Inferior parietal cortex (tissue), 1 donor: Measurements from ENCODE around the gene EFEMP2.

Experiments
- DNase-seq: peaks from one replicate; pipeline ENCODE4 v3.0.0-alpha.2; 2016; ENCODE audit errors: extremely low spot score

EFEMP2 gene

DNA sequence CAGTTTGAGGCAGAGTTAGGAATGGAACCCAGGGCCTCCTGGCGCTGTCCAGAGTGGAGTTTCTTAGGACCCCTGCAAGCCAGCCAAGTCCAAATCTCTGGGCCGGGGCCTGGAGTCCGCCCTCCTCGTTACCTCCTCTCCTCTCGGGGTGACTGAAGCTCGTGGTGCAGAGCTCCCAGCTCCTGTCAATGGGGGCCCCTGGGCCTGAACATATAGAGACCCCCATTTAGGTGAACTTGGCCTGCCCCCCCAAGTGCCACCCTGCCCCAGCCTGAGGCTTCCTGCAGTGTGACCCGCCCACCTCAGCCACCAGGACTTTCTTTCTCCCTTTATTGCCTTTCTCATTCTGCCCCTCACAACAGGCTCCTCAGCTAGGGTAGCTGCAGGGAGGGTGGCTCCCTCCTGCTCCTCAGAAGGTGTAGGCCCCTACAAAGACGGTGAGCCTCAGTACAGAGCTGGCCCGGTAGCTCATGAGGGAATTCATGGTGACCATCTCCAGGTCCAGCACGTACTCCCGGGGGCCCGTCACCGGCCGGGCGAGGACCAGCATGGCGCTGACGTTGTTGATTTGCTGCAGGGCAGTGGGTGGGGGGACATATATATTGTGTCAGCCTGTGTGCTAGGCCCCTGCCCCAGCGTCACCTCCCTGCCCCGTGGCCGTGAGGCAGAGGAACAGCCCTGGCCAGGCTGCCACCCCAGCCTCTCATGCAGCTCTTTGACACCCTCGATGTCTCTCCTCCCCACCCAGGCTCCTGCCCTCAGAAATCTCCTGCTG lies 5.9 kb downstream of the EFEMP2 start:
- DNase-seq: no peak

DNA sequence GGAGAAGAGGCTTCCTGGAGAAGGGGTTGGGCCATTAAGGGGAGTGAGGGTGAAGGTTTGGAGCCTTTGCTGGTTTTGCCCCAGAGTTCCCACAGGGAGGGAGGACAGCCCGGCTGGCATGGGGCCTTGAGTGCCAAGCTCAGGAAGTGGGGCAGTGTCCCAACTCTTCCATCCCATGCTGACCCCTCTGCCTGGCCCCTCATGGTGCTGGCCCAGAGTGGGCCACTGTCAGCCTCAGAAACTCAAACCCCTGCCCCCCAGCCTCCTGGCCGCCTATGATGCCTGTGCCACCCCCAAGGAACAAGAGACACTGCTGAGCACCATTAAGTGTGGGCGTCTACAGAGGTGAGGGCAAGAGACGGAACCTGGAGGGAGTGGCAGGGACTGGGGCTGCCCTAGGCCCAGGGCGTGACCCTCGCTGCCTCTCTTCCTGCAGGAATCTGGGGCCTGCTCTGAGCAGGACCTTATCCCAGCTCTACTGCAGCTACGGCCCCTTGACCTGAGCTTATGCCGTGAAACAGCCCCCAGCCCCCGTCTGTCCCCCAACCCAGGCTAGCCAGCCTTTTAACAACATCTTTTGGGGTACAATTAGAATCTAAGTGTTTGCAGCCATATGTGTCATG lies 6.9 kb downstream of the EFEMP2 start:
- no peak for DNase-seq

DNA sequence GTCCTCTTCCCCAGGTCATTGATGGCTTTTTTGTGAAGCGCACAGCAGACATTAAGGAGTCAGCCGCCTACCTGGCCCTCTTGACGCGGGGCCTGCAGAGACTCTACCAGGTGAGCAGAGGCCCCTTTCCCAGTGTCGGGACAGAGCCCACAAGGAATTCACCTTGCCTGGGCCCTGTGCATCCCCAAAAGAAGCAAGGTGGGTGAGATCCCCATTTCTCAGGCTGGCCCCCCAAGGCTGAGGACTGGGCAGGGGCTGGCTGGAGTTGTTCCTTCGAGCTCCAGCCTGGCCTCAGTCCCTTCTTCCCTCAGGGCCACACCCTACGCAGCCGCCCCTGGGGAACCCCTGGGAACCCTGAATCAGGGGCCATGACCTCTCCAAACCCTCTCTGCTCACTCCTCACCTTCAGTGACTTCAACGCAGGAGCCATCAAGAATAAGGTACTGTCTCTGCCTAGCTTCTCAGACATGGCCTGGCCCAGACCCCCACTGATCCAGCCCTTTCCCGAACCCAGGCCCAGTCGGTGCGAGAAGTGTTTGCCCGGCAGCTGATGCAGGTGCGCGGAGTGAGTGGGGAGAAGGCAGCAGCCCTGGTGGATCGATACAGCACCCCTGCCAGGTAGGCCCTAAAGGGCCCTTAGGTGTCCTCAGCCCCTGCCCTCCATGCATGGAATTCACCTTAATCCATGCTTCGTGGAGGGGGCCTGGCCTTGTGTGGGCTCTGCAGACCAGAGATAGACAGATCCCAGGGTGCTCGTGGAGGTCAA lies 7.7 kb downstream of the EFEMP2 start:
- no peak for DNase-seq

GRCh38 chr11:65863889-65864705 lies 8.5 kb downstream of the EFEMP2 start:
- DNase-seq: no peak

GRCh38 chr11:65862941-65863888 lies 9.4 kb downstream of the EFEMP2 start:
- no peak for DNase-seq

GRCh38 chr11:65862191-65862735 lies 10.3 kb downstream of the EFEMP2 start:
- no peak for DNase-seq

- no peak for DNase-seq
Measured at GRCh38 chr11:65861533-65862183, 10.9 kb downstream of the EFEMP2 start.

DNA sequence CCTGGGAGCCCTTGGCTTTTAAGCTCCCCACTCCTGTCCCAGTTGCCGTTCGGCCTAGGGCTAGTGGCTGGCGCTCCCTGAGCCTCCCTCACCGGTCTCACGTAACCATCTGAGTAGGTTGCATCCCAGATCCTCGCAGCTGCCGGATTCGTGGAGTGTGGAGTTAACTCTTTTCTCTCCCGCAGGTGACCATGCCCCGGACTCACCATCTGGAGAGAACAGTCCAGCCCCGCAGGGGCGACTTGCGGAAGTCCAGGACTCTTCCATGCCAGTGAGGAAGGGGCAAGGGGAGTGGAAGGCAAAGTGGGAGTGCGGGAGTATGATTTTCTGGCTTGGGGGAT lies 11.5 kb downstream of the EFEMP2 start:
- DNase-seq: no peak

GRCh38 chr11:65860278-65861164 lies 12.1 kb downstream of the EFEMP2 start, which contains the start of gene MUS81:
TSS of gene MUS81 (plus strand) at chr11:65860433. CDS start at chr11:65860754, 321 bp downstream.
- DNase-seq: peak; percentile 95

DNA sequence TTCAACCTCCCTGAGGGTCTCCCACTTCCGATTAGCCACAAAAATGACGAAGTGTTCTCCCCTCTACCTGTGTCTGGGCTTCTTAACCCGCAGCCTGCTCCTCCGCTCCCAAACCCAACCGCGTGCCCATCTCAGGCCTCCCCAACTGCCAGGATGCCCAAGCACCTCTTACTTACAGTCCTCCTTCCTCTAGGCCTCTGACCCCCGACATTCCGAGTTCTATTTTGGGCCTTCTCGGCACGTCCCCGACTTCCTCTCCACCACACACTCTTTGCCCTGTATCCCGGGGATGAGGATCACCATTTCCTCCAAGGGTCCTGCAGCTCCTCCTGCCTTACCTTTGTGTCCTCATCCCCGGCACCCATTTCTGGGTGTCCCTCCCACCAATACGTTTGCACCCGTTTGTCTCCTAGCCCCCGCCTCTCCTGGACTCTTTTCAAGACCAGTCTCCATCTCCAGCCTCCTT lies 12.8 kb downstream of the EFEMP2 start:
- no peak for DNase-seq

DNA sequence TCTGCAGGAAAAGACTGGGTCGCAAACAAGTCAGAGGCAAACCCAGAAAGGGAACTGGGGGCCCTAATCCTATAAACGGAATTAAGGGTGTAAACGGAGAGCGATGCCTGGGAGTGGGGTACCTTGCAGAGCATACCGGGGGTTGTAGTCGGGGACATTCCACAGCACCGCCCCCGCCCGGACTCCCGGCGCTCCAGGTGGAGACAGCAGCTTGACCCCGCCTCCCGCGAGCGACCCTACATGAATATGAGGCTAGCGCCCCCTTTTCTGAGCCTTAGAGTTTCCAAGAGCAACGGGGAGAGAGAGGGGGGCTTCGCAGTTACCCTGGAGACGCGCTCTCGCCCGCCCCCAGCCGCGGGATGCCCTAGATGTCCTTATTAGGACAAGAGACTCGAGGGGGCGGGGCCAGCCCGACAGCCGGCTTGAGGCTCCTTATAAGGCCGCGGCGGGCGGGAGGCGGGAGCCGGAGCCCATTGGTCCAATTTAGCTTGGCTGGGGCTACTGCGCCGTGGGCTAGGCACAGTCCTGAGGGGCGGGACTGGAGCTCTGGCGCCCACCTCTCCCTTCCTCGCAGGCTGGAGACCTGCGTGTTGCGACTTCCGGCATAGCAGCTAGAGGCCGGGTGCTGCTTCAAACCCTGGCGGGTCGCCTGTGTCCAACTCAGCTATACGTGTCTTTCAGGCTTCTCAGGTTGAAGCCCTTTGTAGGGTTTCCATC lies 13.3 kb downstream of the EFEMP2 start:
- peak; percentile 95 for DNase-seq

GRCh38 chr11:65858681-65859087 lies 13.9 kb downstream of the EFEMP2 start:
- DNase-seq: no peak

DNA sequence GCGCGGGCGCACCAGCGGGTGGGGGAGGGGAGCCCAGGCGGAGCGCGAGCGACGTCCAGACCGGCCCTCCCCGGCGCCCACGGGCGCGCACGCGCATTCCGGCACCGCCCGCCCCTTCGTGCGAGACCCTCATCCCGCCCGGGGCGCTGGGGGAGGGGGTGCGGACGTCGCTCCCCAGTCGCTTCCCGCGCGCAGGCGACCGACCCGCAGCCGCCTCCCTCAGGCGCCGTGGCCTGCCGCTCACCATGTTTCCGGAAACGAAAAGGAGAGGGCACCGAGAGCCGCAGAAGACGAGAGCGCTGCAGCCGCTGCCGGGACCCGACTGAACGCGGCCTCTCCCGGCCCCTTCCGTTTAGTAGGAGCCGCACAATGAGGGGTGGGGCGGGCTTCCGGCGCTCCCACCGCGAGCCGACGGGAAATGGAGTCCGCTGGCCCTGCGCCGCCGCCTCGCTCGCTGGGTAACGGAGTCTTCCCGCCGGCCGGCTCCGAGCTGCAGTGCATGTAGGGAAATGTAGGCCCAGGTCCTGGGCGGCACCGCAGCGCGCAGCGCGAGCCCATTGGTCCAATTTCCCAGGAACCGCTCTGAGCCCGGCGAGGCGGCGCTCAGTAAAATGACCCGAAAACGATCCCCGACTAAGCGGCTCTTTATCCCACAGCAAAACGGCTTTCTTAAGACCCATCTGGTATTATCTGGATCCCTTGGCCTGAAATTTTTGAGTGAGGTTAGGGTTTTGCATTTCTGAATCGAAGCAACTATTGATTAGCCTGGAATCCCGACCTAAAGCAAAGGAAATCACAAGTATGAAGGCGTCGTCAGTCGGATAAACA lies 14.5 kb downstream of the EFEMP2 start, which contains the start of gene CFL1:
CFL1 (minus strand) TSS at position 328 of the 828 bp plus-strand sequence; CDS start at position 247, 81 bp downstream.
- peak; percentile 95 for DNase-seq

DNA sequence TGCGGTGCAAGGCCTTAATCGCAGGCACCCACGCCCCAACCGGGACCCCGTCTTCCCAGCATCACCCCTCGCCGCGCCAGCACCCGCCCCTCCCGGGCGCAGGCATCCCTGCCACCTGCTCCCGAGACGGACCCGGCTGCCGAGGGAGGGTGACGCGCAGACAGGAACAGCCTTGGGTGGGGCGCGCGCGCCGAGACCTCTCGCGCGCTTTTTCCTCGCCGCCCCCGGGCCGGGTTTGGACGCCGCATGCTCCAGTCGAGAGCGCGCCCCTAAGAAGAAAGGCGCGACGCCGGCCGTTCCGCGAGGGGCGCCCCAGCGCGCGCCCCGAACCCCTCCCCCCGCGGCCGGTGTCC lies 15.1 kb downstream of the EFEMP2 start:
- DNase-seq: peak; percentile 48

DNA sequence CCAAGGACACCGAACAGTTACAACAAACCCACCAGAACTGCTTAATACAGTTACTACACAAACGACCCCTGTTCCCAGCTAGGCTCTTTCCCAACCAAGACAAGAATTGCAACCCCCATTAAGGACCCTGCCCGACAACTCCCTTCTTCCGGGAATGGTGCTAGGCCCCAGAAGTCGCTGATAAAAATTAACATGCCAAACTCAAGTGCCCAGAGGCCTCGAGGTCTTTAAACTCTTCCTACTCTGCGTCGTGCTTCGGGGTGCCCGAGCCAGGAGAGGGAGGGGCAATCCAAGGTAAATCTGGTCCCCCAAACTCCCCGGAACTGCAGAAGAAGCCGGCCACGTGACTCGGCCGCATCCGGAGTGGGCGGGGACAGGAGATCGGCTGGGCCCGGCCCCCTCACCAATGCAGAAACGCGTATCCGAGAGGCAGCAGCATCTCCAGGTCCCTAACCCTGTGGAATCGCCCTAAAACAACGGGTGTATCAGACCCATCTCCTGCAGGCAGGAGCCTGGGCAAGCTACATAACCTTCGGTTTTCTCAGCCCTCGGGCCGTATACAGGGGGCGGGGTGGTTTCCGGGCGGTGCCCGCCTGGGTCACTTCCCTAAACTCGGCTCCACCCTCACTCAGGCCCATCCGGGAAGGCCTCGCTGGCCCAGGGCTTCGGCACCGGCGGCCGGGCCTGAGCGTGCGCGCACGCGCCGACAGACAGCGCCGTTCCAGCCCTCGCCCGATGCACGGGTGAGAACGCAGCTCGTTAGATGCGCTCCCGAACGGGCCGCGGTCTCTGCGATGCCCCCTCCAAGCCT lies 15.7 kb downstream of the EFEMP2 start:
- peak; percentile 61 for DNase-seq

- no peak for DNase-seq
Measured at GRCh38 chr11:65855927-65856363, 16.7 kb downstream of the EFEMP2 start.
